ENCODE measurements around the gene DIO3.

DIO3 gene

DNA sequence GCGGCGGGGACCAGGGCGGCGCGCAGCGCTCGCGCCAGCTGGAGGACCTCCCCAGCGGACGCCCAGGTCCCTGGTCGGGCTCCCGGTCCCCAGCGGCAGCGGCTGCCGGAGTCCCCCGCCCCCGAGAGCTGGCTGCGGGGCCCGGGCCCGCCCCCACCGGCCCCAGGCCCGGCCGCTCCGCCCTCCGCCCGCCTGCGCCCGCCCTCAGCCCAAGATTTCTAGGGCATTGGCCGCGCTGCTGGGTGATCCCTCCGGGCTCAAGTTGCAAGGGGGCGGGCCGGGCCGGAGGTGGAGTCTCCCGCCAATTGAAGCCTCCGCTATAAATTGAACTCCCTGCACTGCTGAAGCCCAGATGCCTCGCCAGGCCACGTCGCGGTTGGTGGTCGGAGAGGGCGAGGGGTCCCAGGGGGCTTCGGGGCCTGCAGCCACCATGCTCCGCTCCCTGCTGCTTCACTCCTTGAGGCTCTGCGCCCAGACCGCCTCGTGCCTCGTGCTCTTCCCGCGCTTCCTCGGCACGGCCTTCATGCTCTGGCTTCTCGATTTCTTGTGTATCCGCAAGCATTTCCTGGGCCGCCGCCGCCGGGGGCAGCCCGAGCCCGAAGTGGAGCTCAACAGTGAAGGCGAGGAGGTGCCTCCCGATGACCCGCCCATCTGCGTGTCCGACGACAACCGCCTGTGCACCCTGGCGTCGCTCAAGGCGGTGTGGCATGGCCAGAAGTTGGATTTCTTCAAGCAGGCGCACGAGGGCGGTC, at the start of gene DIO3:
TSS of gene DIO3 (plus strand) at position 351 of the 752 bp plus-strand sequence.
- DNase-seq, result no peak

DNA sequence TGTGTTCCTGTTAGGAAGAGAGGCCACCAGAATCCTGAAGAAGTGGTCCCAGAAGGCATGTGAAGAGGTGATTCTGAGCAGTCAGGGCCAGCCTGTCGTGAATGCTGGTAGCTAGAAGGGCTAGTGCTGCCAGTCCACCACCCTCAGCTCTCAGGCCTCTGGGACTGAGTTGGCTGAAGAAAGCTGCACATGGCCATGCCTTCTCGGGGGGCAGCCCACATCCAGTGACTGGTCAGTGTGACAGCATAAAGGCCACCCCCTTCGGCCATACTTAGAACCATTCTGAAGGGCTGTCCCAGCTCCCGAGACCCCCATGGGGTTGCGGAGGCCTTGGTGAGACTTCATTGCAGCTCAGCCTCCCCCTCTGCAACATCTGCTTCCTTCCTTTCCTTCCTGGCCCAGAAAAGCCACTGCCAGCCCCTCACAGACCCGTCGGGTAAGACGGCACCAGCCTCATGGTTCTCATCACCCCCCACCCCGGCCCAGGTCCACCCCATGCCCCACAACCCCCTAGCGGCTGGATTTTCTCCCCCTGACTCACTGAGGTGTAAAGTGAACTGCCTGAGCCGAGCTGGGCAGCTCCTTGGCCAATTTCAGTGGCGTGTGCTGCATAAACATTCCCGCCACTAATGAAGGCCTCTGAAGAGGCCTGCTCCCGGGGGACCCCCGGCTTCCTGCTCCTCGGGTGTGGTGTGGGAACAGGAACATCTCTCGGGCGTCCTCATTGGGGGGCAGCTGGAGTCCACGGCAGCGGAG, 49.5 kb upstream of the DIO3 start:
- no peak for DNase-seq

DNA sequence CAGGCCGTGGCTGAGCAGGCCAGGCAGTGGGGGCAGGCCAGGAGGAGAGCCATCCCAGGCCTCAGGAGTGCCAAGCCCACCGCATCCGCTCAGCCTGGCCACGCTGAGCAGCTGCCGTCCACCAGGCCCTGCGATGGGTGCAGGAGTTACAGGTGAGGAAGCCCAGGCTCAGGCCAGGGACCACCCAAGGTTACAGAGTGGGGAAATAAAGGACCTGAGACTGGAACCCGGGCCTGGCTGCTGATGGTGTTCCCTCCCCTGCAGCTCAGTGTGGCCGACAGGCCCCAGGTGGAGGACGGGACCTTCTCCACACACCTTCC, 49.0 kb upstream of the DIO3 start:
- no peak for DNase-seq

DNA sequence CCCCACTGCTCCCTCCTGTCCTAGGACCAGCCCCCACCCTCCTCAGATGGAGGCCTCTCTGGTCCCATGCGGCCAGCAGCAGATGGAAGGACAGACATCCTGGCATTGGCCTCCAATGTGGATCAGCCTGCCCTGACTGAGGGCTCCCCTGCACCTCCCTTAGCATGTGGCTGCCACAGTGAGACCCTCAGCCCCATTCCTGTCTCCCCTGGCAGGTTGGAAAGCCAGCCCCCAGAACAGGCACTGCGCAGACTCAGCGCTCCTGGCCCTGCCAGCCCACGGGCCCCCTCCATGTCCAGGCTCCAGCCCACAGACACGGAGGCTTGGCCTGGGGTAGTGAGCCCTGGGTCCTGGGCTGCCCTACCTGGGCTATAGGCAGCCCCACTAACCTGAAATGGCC, 47.2 kb upstream of the DIO3 start:
- DNase-seq, result no peak

DNA sequence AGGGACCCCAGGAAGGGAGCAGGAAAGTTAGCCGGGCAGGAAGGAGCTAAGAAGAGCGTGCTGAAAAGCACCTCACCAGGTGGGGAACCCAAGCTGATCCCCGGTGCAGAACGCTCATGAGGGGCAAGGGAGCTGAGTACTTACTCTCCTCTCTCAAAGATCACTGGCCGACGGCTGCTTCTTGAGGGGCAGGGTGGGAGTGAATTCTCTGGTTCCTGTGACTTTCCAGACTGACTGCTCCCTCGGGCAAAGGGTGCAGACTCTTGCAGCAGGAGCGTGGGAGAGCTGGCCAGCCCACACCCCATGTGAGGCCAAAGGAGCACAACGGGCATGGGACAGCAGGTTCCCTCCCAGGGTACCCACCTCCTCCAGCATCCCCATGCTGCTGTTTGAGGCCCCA, 44.9 kb upstream of the DIO3 start:
- DNase-seq, result no peak

DNA sequence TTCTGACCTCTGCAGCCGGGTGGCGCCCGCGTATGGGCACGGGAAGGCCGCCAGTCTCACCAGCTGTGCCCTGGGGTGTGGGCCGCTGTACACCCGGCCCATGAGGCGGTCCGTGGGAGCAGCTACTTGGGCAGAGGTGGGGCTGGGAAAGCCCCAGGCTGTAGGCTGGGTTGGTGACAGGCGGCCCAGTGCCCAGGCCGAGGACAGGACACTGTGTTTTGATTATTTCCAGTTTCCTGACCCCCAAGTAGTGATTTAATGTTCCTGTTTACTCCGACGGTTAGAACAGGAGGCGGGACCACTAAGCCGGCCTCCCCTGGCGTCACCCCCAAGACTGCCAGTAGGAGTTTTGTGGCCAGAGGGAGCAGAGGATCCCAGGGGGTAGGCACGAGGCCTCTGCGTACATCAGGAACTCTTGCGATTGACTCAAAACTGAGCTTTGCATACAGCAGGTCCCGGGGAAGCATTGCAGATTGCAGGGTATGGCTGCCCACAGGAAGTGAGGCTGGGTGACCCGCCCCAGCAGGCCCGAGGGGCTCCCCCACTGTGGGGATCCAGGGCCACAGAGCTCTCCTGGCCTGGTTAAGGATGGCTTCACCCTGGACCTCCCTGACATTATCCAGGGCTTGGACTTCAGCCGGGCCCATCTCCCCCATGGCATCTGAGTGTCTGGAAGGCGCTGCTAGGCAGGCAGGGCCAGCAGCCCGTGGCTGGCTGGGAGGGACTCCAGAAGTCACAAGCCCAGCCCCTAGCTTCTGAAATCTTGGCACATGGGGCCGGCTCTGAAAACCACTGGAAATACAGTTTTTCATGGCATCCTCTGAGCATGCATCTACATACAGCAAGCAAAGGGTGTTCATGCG, 42.5 kb upstream of the DIO3 start:
- no peak for DNase-seq

DNA sequence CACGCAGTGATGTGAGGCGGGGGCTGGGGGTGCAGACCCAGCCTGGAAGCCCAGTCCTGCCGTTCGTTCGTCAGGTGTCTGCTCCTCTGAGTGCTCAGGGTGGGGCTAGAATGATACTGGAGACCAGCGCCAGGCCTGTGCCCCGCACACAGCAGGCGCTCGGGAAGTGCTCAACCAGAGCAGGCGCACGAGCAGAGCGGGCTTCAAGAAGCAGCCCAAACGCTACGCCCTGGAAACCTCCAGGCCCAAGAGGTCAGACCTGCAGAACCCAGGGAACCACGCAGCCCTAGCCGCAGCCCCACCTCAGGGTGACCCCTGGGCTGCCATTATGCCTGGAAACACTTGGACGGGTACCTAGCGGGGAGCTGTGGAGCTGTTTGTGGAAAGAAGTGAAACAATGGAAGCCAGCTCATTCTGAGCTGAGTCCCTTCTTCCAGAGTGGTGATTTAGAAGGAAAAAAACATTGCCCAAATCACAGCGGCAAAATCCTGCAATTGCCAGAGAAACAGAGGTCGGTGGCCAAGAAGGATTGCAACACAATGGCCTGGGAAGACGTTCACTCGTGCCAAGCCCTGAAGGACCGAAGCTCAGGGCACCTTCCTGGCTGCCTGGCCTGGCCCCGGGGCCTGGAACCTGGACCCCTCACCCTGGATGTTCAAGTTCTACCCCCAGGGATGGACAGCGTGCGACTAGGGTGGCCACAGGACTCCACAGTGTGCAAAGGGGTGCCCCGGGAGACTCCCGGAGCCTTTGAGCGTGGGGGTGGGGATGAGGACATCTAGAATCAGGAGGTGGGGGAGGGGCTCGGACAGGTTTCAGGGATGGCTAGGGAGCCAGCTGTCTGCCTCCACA, 40.4 kb upstream of the DIO3 start:
- no peak for DNase-seq

DNA sequence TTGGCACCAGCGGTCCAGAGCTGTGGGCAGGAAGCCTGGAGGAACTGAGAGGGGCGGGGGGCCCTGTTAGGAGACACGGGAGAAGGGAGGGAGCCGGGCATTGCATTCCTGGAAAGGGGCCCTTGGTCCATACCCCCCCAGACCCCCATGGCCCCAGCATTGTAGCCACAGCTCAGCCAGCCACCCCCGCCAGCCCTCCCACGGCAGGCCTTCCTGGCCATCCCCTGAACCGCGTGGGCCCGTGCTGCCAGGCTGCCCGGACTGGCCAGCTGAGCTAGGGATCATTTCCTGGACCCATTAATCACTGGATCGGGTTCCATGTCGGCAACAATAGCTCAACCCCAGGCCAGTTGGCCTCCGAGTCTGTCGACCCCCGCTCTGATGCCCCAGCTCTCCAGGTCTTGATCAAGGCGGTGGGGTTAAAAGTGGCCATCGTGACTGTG, 39.8 kb upstream of the DIO3 start:
- DNase-seq, result no peak

DNA sequence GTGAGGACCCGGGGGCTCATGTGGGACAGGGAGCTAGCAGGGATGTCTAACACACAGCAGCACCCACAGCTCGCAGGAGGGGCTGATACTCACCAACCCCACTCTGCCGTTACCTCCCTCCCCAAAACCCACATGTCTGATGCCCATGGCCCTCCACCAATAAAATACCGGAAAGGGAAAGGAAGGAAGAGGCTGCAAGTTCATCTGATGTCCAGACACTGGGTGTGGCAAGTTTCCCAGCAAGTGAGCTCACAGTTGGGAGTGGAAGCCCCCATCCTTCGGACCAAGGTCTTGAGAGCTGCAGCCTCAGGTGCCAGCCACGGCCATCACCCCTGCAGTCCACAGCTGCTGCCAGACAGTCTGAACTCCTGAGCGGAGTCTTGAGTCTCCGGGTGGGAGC, 39.3 kb upstream of the DIO3 start:
- no peak for DNase-seq

DNA sequence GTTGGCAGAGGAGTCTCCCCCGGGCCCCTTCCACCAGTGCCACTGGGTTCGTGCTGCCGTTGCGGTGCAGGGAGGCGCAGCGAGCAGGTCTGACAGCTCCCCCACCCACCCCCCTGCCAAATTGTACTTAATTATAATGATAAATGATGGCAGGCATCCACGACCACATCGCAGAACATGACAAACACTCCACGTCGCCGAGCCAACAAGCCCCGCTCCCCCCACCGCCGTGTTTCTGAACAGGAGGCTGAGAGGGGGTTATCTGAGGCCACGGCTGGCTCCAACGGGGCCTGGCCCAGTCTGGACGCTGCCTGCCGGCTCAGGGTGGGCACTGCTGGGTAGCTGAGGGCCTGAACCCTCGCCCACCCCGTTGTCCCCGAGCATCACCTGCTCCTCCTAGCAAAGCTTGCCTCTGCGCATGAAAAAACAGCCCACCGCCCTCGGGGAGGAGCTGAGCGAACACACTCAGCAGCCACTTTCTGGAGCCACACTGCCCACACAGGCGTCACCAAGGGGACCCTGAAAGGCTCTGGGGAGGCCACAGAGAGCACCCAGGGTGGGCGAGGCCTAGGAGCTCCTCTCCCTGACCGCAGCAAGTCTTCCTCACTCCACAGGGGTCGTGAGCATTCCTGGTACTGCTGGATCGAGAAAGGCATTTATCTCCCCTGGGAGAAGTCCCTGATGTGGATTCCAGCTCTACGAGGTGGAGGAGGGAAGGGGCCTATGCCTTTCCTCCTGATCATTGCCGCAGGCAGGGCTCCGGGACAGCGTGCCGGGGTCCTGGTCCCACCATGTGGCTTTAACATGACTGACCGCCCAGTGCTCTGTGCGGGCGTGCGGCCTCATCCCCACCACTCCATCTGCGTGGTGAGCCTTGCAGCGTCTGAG, 35.4 kb upstream of the DIO3 start:
- no peak for DNase-seq

DNA sequence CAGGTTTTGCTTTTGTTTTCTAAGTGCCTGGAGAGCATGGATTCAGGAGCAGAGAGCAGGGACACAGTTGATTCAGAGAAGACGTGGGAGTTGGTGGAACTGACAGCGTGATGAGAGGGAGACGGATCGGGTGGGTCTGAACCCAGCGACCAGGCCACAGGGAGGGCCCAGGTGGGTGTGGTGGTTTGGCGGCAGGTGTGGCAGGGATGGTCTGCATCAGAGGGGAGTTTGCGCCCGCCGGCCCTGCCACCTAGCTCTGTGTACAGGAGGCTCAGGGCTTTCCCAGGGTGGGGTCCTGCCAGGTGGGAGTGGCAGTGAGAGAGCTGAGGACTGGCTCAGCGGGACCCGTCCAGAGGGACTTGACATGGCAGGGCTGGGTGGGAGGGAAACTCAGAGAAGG, 33.3 kb upstream of the DIO3 start:
- no peak for DNase-seq

DNA sequence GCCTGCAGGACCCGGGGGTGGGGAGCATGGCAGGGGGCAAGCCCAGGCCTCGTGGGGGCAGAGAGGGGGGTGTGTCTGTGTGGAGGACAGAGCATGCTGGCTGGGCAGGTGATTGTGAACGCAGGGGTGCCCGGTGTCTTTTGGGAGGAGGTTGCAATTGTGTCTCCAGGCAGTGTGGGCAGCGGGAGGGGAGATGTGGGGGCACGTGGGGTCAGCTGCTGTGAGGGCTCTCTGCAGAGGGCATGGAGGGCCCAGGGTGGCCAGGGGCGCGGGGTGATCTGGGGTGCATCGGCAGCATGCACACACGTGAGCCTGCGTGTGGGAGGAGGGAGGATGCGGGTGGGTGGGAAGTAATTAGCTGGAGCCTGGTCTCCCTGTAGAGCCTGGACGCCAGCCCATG, 32.2 kb upstream of the DIO3 start:
- no peak for DNase-seq

DNA sequence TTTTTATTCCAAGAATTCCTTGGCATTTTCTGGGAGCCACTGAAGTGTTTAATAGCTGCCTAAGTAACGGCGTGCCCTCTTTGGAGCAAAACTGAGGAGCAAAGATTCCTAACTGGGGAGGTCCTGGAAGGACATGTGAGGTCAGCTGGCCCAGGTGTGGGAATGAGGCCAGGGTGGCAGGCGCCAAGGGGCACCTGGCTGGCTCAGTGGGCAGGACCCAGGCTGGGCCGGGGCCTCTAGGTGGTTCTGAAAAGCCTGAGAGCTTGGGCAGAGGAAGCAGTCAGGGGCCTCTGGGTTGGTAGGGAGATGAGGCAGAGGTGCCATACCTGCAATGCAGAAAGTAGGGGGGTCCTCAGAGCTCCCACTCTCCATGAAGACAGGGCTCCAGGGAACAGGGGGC, 27.1 kb upstream of the DIO3 start:
- no peak for DNase-seq

DNA sequence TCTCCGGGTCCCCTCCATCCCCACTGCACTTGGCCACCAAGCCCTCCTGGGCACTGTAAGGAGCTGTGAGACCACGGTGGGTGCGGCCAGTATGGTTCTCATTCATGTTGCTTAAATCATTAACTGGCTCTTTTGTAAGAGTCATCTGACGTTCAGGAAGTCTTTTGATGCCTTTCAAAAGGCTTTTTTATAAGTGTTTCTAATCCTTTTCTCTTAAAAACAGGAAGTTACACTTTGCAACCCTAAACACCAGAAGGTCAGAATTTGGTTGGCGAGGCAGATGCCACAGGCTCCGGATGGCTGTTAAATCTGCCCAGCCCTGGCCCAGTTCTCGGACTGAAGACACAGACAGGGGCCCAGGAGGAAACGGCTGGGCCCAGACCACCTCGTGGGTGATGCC, 26.1 kb upstream of the DIO3 start:
- DNase-seq, result no peak

DNA sequence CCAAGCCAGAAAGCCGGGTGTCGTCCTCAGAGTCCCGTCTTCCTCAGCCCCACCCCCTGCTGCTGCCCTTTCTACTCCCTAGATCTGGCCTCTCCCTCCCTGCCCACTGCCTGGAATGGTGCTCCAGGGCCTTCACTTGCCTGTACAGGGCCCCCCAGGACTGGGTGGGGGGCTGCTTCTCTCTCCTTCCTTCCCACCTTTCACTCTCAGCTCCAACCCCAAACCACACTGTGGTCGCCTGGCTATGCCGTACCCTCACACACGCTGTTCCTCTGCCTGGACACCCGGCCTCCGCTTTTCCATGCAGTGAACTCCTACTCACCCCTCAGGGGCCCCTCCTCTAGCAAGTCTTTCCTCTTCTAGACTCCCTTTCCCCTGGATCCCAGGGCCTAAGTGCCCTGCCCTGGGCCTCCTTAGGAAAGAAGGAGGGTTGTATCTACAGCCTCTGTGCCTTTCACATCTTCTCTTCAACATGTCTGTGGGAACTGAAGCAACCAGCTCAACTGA, 25.5 kb upstream of the DIO3 start:
- no peak for DNase-seq

DNA sequence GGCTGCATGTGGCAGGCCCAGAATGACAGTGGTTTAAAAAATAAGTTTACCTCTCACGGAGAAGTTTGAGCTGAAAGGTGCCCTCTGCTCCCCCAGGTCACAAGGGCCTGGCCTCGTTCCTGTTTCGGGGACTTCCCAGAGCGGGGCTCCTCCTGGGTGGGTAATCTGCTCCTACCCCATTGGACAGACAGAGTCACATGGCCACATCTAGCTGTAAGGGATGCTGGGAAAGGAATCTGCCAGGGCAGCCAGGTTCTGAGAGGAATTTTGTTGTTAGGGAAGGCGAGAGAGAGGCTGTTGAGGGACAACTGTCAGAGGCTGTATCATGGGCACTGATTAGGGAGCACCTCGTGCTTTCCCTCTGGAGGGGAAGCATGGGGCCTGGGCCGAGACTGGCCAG, 24.0 kb upstream of the DIO3 start:
- no peak for DNase-seq

DNA sequence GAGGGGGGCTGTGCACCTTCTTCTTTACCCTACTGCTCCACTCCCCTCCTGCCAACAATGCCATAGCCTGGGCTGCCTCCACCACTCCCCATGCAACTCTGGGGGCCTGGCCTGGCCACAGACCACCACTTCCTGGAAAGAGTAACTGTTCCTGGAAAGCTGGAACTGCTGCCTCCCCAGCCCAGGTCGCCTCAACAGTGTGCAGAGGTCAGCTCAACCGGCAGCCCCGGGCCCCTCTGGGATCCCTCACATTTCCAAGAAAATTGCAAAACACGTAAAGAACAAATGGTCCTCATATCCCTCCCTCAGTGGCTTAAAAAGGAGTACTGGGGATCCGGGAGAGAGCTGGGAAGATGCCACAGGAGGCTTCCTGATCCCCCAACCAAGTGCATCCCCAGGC, 22.4 kb upstream of the DIO3 start:
- DNase-seq, result no peak

DNA sequence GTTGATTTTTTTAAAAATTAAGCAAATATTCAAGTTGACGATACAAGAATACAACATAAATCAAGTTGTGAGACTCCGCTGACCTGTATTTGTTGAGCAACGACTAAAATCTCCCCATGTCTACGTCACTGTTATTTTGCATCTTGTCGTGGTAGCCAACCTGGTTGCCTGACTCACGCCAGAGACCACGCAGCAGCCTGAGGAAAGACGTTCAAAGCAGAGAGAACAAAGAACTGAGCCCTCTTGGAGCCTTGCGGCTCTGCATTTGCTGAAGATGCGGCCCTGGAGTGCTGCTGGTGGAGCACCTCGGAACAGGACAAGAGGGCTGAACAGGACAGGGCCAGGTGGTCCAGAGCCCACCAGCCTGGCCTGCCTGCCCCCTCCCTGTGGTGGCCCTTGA, 21.4 kb upstream of the DIO3 start:
- DNase-seq, result no peak

DNA sequence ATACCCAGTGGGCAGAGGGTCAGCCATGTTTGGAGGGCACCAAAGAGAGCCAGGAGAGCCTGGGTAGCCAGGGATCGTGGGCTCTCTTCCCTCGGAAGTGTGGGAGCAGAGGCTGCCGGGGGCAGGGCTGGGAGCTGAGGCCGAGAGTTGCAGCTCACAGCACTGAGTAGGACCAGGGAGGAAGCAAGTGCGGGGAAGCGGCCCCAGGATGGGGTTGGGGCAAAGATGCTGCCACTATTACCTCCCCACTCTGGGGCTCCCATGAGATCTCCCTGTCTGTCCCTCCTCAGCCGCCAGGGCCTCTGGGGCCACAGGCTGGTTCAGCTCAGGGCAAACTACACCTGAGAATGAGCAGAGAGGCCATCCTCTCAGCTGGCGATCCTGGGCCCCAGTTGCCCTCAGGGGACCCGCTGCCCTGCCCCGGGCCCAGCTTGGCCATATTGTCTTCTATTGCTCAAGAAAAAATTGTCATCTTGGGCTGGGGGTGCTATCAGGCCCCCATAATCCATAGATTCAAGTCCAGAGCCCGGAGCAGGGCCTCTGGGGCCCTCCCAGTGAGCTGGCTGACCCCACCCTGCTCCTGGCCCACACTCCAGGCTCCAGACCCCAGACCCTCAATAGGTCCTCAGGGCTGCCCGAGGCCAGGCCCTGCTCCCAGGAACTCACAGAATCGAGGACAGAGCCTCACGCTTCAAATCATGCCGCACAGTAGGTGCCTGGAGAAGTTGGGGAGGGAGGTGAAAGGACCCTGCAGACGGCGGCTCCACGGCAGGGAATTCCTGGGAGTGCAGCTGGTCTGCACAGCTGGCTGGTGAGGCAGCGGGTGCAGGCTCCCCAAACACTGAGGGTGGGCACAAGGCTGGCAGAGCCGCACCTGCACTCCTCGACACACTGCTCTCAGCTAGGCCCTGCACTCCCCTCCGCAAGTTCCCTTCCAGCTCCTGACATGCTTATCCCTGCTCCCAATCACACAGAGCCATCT, 20.5 kb upstream of the DIO3 start:
- no peak for DNase-seq

DNA sequence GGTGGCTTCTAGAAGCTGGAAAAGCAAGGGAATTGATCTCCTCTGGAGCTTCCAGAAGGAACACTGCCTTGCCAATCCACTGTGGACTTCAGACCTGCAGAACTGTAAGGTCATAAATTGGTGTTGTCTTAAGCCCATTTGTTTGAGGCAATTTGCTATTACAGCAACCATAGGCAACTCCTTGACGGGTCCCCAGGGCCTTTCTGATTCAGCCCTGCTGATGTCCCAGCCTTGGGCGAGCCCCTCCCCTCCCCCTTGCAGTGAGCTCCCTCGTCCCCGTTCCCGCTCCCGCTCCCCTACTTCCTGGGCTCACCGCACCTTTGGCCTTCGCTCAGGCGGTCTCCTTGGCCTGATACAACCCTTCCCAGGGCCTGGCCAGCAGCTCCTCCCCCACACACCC, 18.9 kb upstream of the DIO3 start:
- DNase-seq, result no peak

Measured in EL (cell line).